Measurements from ENCODE around the gene MPO.
A peak's percentile ranks its signal among the peaks of the same experiment; 100 is the strongest.

Gene MPO

GRCh38 chr17:58319173-58320162, 38.7 kb upstream of the MPO start:
- no peak for DNase-seq

GRCh38 chr17:58318627-58319172, 38.0 kb upstream of the MPO start:
- no peak for DNase-seq

GRCh38 chr17:58318065-58318481, 37.3 kb upstream of the MPO start:
- no peak for DNase-seq

- DNase-seq: peak; percentile 68
Measured at GRCh38 chr17:58317421-58318064, 36.8 kb upstream of the MPO start.

- DNase-seq: no peak
Measured at GRCh38 chr17:58316260-58316960, 35.7 kb upstream of the MPO start.

- no peak for DNase-seq
Measured at GRCh38 chr17:58315750-58316149, 35.0 kb upstream of the MPO start.

- no peak for DNase-seq
Measured at GRCh38 chr17:58315281-58315711, 34.6 kb upstream of the MPO start.

GRCh38 chr17:58314706-58315015, 33.9 kb upstream of the MPO start:
- no peak for DNase-seq

GRCh38 chr17:58313815-58314705, 33.3 kb upstream of the MPO start:
- no peak for DNase-seq

- no peak for DNase-seq
Measured at GRCh38 chr17:58312829-58313228, 32.1 kb upstream of the MPO start.

GRCh38 chr17:58312021-58312630, 31.4 kb upstream of the MPO start:
- no peak for DNase-seq

GRCh38 chr17:58311429-58311894, 30.7 kb upstream of the MPO start:
- DNase-seq: no peak

- DNase-seq: no peak
Measured at GRCh38 chr17:58310511-58311428, 30.0 kb upstream of the MPO start.

GRCh38 chr17:58309918-58310259, 29.2 kb upstream of the MPO start:
- DNase-seq: no peak

GRCh38 chr17:58308985-58309917, 28.5 kb upstream of the MPO start:
- DNase-seq: no peak

GRCh38 chr17:58308173-58308984, 27.6 kb upstream of the MPO start:
- DNase-seq: peak; percentile 68

- DNase-seq: no peak
Measured at GRCh38 chr17:58307468-58308172, 26.9 kb upstream of the MPO start.
